GM10248 (cell line): ENCODE data around the gene C3orf20.
A peak's percentile ranks its signal among the peaks of the same experiment; 100 is the strongest.

ENCODE experiments used
- CTCF ChIA-PET: fragments of 300-600 bp; sonication (Branson Sonifier 250); formaldehyde crosslinking; extraction: SDS; loops from one replicate; lab custom pipeline; 2021; ENCODE audit warnings: antibody characterized with exemption; lab: Yijun Ruan, JAX
- POLR2A ChIA-PET: fragments of 350-650 bp; sonication (Branson Sonifier 250); formaldehyde crosslinking; extraction: SDS; loops from one replicate; lab custom pipeline; 2020; ENCODE audit warnings: antibody characterized with exemption; lab: Yijun Ruan, JAX
- DNase-seq: peaks from one replicate; pipeline ENCODE4 v3.0.0; 2012; ENCODE audit errors: extremely low spot score
- CTCF ChIP-seq: IDR thresholded peaks from 2 replicates; pipeline ENCODE4 v1.5.1; 2012; ENCODE audit warnings: mild to moderate bottlenecking, low read depth; ENCODE audit errors: extremely low read depth, missing control alignments, control extremely low read depth

C3orf20 gene

GRCh38 chr3:14796403-14797077, 121.6 kb downstream of the C3orf20 start:
- no peak for DNase-seq
- CTCF ChIA-PET, result interaction anchor here (0.7 to 5.1 kb wide), 5 partner anchors 15 to 129 kb away, joined by 3 to 25 read pairs (median 4); no protein-coding TSS in a partner anchor
- TF ChIP-seq CTCF, result no peak
- POLR2A ChIA-PET, result no interaction called here

GRCh38 chr3:14797731-14798130, 122.8 kb downstream of the C3orf20 start:
- TF ChIP-seq CTCF, result no peak
- DNase-seq, result no peak
- ChIA-PET POLR2A (no interaction called here), CTCF (interaction anchor here (1.7 to 5.1 kb wide), 2 partner anchors 9 to 17 kb away, joined by 4 to 25 read pairs; no protein-coding TSS in a partner anchor)

GRCh38 chr3:14798231-14798630, 123.3 kb downstream of the C3orf20 start:
- ChIA-PET CTCF (interaction anchor here (1.7 to 5.1 kb wide), 2 partner anchors 9 to 17 kb away, joined by 4 to 25 read pairs; no protein-coding TSS in a partner anchor), POLR2A (interaction anchor here (0.7 kb wide), 1 partner anchor 18 kb away, joined by 3 read pairs; no protein-coding TSS in a partner anchor)
- no peak for TF ChIP-seq CTCF
- DNase-seq, result no peak

GRCh38 chr3:14799146-14799545, 124.2 kb downstream of the C3orf20 start:
- no peak for DNase-seq
- POLR2A ChIA-PET, result interaction anchor here (0.7 kb wide), 1 partner anchor 17 kb away, joined by 3 read pairs; no protein-coding TSS in a partner anchor
- CTCF ChIA-PET, result interaction anchor here (1.7 to 5.1 kb wide), 2 partner anchors 10 to 18 kb away, joined by 4 to 25 read pairs; no protein-coding TSS in a partner anchor
- TF ChIP-seq CTCF, result no peak

- CTCF ChIA-PET, result no interaction called here
- POLR2A ChIA-PET, result no interaction called here
- no peak for TF ChIP-seq CTCF
- DNase-seq, result no peak
These were observed 126.1 kb downstream of the C3orf20 start for GRCh38 chr3:14801031-14801430.

GRCh38 chr3:14801668-14802380, 126.9 kb downstream of the C3orf20 start:
- peak; percentile 58 for DNase-seq
- TF ChIP-seq CTCF, result no peak
- ChIA-PET CTCF (no interaction called here), POLR2A (no interaction called here)
